PC-9 (cell line): ENCODE measurements around the gene RAB1B. TPM values are rescaled to one million over a fixed set of nuclear protein-coding genes. Genes with fewer than 3 reads are reported as not detected.

Experiments used
- BruUV-seq: library from RNA; stranded (reverse); fragments of 400-500 nt; replicated peaks from 2 replicates; lab custom pipeline; 2021; lab: Mats Ljungman, UMichigan
- CTCF ChIA-PET: fragments of 300-600 bp; sonication (Branson Sonifier 250); formaldehyde crosslinking; loops from one replicate; lab custom pipeline; 2022; ENCODE audit warnings: antibody characterized with exemption; lab: Charles Lee
- POLR2A ChIA-PET: fragments of 300-600 bp; sonication (Branson Sonifier 250); formaldehyde crosslinking; loops from one replicate; lab custom pipeline; 2022; ENCODE audit warnings: antibody characterized with exemption; ENCODE audit not compliant: unreplicated experiment; lab: Charles Lee
- DNase-seq, 2 experiments: peaks; one replicate each; pipeline versions ENCODE4 v3.0.0 to v3.0.0-alpha.2; 2015 to 2022; ENCODE audit warnings: mixed read lengths in 1 of 2
- H2AFZ ChIP-seq: fragments of 200-600 bp; sonication (generic); 2 replicates; pipeline ENCODE4 v1.8.1; 2017; ENCODE audit warnings: antibody characterized with exemption
- H3F3A ChIP-seq: fragments of 200-600 bp; sonication (generic); 2 replicates; pipeline ENCODE4 v1.8.1; 2017; ENCODE audit warnings: antibody characterized with exemption, mild to moderate bottlenecking, low read depth; ENCODE audit not compliant: insufficient read depth
- H3K27ac ChIP-seq: fragments of 200-600 bp; sonication (generic); 2 replicates; pipeline ENCODE4 v1.6.1; 2016; ENCODE audit warnings: mixed run types
- H3K27me3 ChIP-seq: fragments of 200-600 bp; sonication (generic); 2 replicates; pipeline ENCODE4 v1.6.1; 2016; ENCODE audit warnings: low read depth, mixed run types; ENCODE audit not compliant: insufficient read depth
- H3K36me3 ChIP-seq: fragments of 200-600 bp; sonication (generic); 2 replicates; pipeline ENCODE4 v1.6.1; 2016; ENCODE audit warnings: low read depth, mixed run types
- H3K4me1 ChIP-seq: fragments of 200-600 bp; sonication (generic); replicated peaks from 2 replicates; pipeline ENCODE4 v1.6.1; 2016; ENCODE audit warnings: mixed run types; ENCODE audit not compliant: insufficient read depth
- H3K4me2 ChIP-seq: fragments of 200-600 bp; sonication (generic); 2 replicates; pipeline ENCODE4 v1.6.1; 2017; ENCODE audit warnings: mixed run types
- H3K4me3 ChIP-seq: fragments of 200-600 bp; sonication (generic); 2 replicates; pipeline ENCODE4 v1.6.1; 2016; ENCODE audit warnings: mixed run types
- H3K79me2 ChIP-seq: fragments of 200-600 bp; sonication (generic); 2 replicates; pipeline ENCODE4 v1.6.1; 2017; ENCODE audit warnings: low read depth, mixed run types
- H3K9me2 ChIP-seq: fragments of 200-600 bp; sonication (generic); 2 replicates; pipeline ENCODE4 v1.8.1; 2017; ENCODE audit warnings: mild to moderate bottlenecking; ENCODE audit not compliant: insufficient read depth
- H3K9me3 ChIP-seq: fragments of 200-600 bp; sonication (generic); 2 replicates; pipeline ENCODE4 v1.8.1; 2016; ENCODE audit warnings: low read depth; ENCODE audit not compliant: insufficient read depth
- H4K20me1 ChIP-seq: fragments of 200-600 bp; sonication (generic); 2 replicates; pipeline ENCODE4 v1.8.1; 2017; ENCODE audit not compliant: insufficient read depth
- CTCF ChIP-seq: fragments of 200-600 bp; sonication (generic); conservative IDR thresholded peaks from 2 replicates; pipeline ENCODE4 v1.6.1; 2017; ENCODE audit warnings: mixed run types, antibody characterized with exemption, mild to moderate bottlenecking, moderate library complexity
- EZH2 ChIP-seq: fragments of 200-600 bp; sonication (generic); IDR thresholded peaks from 2 replicates; pipeline ENCODE4 v1.8.0; 2017; ENCODE audit warnings: antibody characterized with exemption, low read depth
- intact Hi-C: fragments of 100-400 bp; cut with micrococcal nuclease; formaldehyde crosslinking; loops from one replicate; pipeline ENCODE4 v1.10.0; 2022; ENCODE audit not compliant: unreplicated experiment
- total RNA-seq: library from RNA; stranded (reverse); gene quantifications from 2 replicates; pipeline ENCODE4 v1.2.3, GENCODE V29; 2021

The RAB1B gene
- total RNA-seq, 1 experiment from 2014 or later: 232 TPM

- H3K4me2 ChIP-seq: peak overlapping the region; percentile 91
- H3K4me3 ChIP-seq: peak overlapping the region; percentile 96
- intact Hi-C loops: loop anchor here (1.0 kb wide), 1 partner anchor 47 kb away; the partner anchor contains the start of gene RIN1
- POLR2A ChIA-PET: interaction anchor here (0.6 to 1.6 kb wide), 10 partner anchors 22 to 666 kb away, joined by 3 to 10 read pairs (median 4); no protein-coding TSS in a partner anchor
- no peaks in the 10 kb centered on the region for H3K9me3 ChIP-seq
- H3F3A ChIP-seq: peaks cover 20% of the 10 kb centered on the region
- no peaks in the 10 kb centered on the region for H3K36me3 ChIP-seq
- peaks cover 24% of the 10 kb centered on the region for H3K79me2 ChIP-seq
- CTCF ChIA-PET: interaction anchor here (0.7 to 3.0 kb wide), 5 partner anchors 22 to 99 kb away, joined by 3 to 13 read pairs (median 4); partner anchors contain the start of gene RIN1
- DNase-seq: no peak
- H3K27me3 ChIP-seq: no peaks in the 10 kb centered on the region
- TSS peak; percentile 89 for BruUV-seq
- TF ChIP-seq CTCF (no peak), EZH2 (no peak)
- peaks cover 19% of the 10 kb centered on the region for H3K4me1 ChIP-seq
- peak overlapping the region; percentile 71 for H3K27ac ChIP-seq
- peak overlapping the region; percentile 81 for H2AFZ ChIP-seq
- peaks cover 8% of the 10 kb centered on the region for H4K20me1 ChIP-seq
- no peaks in the 10 kb centered on the region for H3K9me2 ChIP-seq
Observed at GRCh38 chr11:66289548-66290329, 21.3 kb downstream of the RAB1B start.

GRCh38 chr11:66290330-66290621, 21.8 kb downstream of the RAB1B start:
- H3K4me2 ChIP-seq: peak overlapping the region; percentile 91
- CTCF ChIA-PET: interaction anchor here (0.8 to 3.0 kb wide), 2 partner anchors 22 to 99 kb away, joined by 5 to 13 read pairs; no protein-coding TSS in a partner anchor
- peak overlapping the region; percentile 71 for H3K27ac ChIP-seq
- no peak for TF ChIP-seq CTCF
- no peak for TF ChIP-seq EZH2
- no TSS peak for BruUV-seq
- H4K20me1 ChIP-seq: peaks cover 7% of the 10 kb centered on the region
- H3K4me1 ChIP-seq: peaks cover 19% of the 10 kb centered on the region
- peak overlapping the region; percentile 96 for H3K4me3 ChIP-seq
- no peaks in the 10 kb centered on the region for H3K27me3 ChIP-seq
- H3K79me2 ChIP-seq: peaks cover 24% of the 10 kb centered on the region
- H3F3A ChIP-seq: peaks cover 20% of the 10 kb centered on the region
- H3K9me2 ChIP-seq: no peaks in the 10 kb centered on the region
- H2AFZ ChIP-seq: 0 out of 2 replicates have a peak overlapping the region, but pooled peaks have one; percentile 81
- intact Hi-C loops: no loop called here
- no peaks in the 10 kb centered on the region for H3K9me3 ChIP-seq
- POLR2A ChIA-PET: interaction anchor here (0.6 kb wide), 1 partner anchor 22 kb away, joined by 3 read pairs; no protein-coding TSS in a partner anchor
- H3K36me3 ChIP-seq: no peaks in the 10 kb centered on the region
- no peak for DNase-seq

GRCh38 chr11:66291303-66291705, 22.9 kb downstream of the RAB1B start:
- Histone ChIP-seq H3K4me2 (no peak overlapping the region), H3K9me2 (no peaks in the 10 kb centered on the region), H4K20me1 (peaks cover 5% of the 10 kb centered on the region; the same call in 1 of the 2 replicates), H3K4me3 (no peak overlapping the region), H3K27me3 (no peaks in the 10 kb centered on the region), H3K4me1 (peaks cover 19% of the 10 kb centered on the region), H3K27ac (no peak overlapping the region), H3F3A (peaks cover 20% of the 10 kb centered on the region), H3K9me3 (no peaks in the 10 kb centered on the region), H2AFZ (no peak overlapping the region), H3K79me2 (peaks cover 24% of the 10 kb centered on the region), H3K36me3 (no peaks in the 10 kb centered on the region)
- TF ChIP-seq EZH2 (no peak), CTCF (no peak)
- ChIA-PET CTCF (interaction anchor here (3.0 kb wide), 1 partner anchor 21 kb away, joined by 13 read pairs; no protein-coding TSS in a partner anchor), POLR2A (no interaction called here)
- intact Hi-C loops: no loop called here
- BruUV-seq: no TSS peak
- DNase-seq: no peak
